ENCODE measurements around the gene ZNF256. TPM values are rescaled to one million over a fixed set of nuclear protein-coding genes. Genes with fewer than 3 reads are reported as not detected.

ZNF256 gene
- total RNA-seq, 1 donor from 2014 or later: 14.5 TPM

GRCh38 chr19:57961785-57962184, 14.3 kb upstream of the ZNF256 start:
- H3K9me3 Mint-ChIP-seq: peaks cover 46% of the 10 kb centered on the region
- TF ChIP-seq CTCF (IDR thresholded peaks at IDR 0.05; ENCODE audit: unreplicated experiment): no peak
- no peak overlapping the region for H3K4me3 Mint-ChIP-seq
- H3K36me3 Mint-ChIP-seq: peaks cover 31% of the 10 kb centered on the region
- no peak overlapping the region for H3K27ac Mint-ChIP-seq
- DNase-seq (ENCODE audit: low spot score in 2 of 2, unreplicated experiment in 2 of 2): no peak
- H3K27me3 Mint-ChIP-seq (ENCODE audit: low read depth): no peaks in the 10 kb centered on the region
- H3K4me1 Mint-ChIP-seq: no peaks in the 10 kb centered on the region

GRCh38 chr19:57954996-57955395, 7.5 kb upstream of the ZNF256 start:
- no peaks in the 10 kb centered on the region for H3K27me3 Mint-ChIP-seq (ENCODE audit: low read depth)
- no peak overlapping the region for H3K27ac Mint-ChIP-seq
- H3K4me3 Mint-ChIP-seq: no peak overlapping the region
- H3K4me1 Mint-ChIP-seq: no peaks in the 10 kb centered on the region
- no peak for DNase-seq (ENCODE audit: low spot score in 2 of 2, unreplicated experiment in 2 of 2)
- peaks cover 50% of the 10 kb centered on the region for H3K9me3 Mint-ChIP-seq
- peaks cover 11% of the 10 kb centered on the region for H3K36me3 Mint-ChIP-seq
- TF ChIP-seq CTCF (IDR thresholded peaks at IDR 0.05; ENCODE audit: unreplicated experiment): no peak

GRCh38 chr19:57949702-57950101, 2.2 kb upstream of the ZNF256 start:
- no peak overlapping the region for H3K4me3 Mint-ChIP-seq
- peaks cover 47% of the 10 kb centered on the region for H3K9me3 Mint-ChIP-seq
- peaks cover 24% of the 10 kb centered on the region for H3K36me3 Mint-ChIP-seq
- no peak for DNase-seq (ENCODE audit: low spot score in 2 of 2, unreplicated experiment in 2 of 2)
- no peaks in the 10 kb centered on the region for H3K27me3 Mint-ChIP-seq (ENCODE audit: low read depth)
- H3K27ac Mint-ChIP-seq: no peak overlapping the region
- H3K4me1 Mint-ChIP-seq: peaks cover 12% of the 10 kb centered on the region
- TF ChIP-seq CTCF (IDR thresholded peaks at IDR 0.05; ENCODE audit: unreplicated experiment): no peak

- H3K9me3 Mint-ChIP-seq: peaks cover 47% of the 10 kb centered on the region
- peaks cover 12% of the 10 kb centered on the region for H3K4me1 Mint-ChIP-seq
- DNase-seq (ENCODE audit: low spot score in 2 of 2, unreplicated experiment in 2 of 2): no peak
- no peaks in the 10 kb centered on the region for H3K27me3 Mint-ChIP-seq (ENCODE audit: low read depth)
- H3K4me3 Mint-ChIP-seq: no peak overlapping the region
- TF ChIP-seq CTCF (IDR thresholded peaks at IDR 0.05; ENCODE audit: unreplicated experiment): no peak
- H3K27ac Mint-ChIP-seq: no peak overlapping the region
- peaks cover 28% of the 10 kb centered on the region for H3K36me3 Mint-ChIP-seq
These were observed 1.8 kb upstream of the ZNF256 start for GRCh38 chr19:57949296-57949695.

- Mint-ChIP-seq H3K36me3 (peaks cover 50% of the 10 kb centered on the region), H3K4me1 (peaks cover 12% of the 10 kb centered on the region), H3K27me3 (ENCODE audit: low read depth) (no peaks in the 10 kb centered on the region), H3K27ac (no peak overlapping the region), H3K9me3 (peaks cover 56% of the 10 kb centered on the region), H3K4me3 (peak overlapping the region; percentile 93)
- DNase-seq (ENCODE audit: low spot score in 2 of 2, unreplicated experiment in 2 of 2): no peak
- no peak for TF ChIP-seq CTCF (IDR thresholded peaks at IDR 0.05; ENCODE audit: unreplicated experiment)
These were observed 453 bp downstream of the ZNF256 start for GRCh38 chr19:57947088-57947418.

GRCh38 chr19:57946316-57946715, 1.2 kb downstream of the ZNF256 start:
- H3K4me1 Mint-ChIP-seq: peaks cover 12% of the 10 kb centered on the region
- peak overlapping the region; percentile 93 for H3K4me3 Mint-ChIP-seq
- H3K36me3 Mint-ChIP-seq: peaks cover 57% of the 10 kb centered on the region

More at GRCh38 chr19:57946316-57946715, 1.2 kb downstream of the ZNF256 start:
- TF ChIP-seq CTCF (IDR thresholded peaks at IDR 0.05; ENCODE audit: unreplicated experiment): no peak
- Mint-ChIP-seq H3K9me3 (peaks cover 57% of the 10 kb centered on the region), H3K27ac (no peak overlapping the region), H3K27me3 (ENCODE audit: low read depth) (no peaks in the 10 kb centered on the region)
- DNase-seq (ENCODE audit: low spot score in 2 of 2, unreplicated experiment in 2 of 2): no peak
